HG03442 (cell line): Measurements from ENCODE around the gene GRM3.

ENCODE experiments used
- ATAC-seq: cut with Tn5 transposase; IDR thresholded peaks from one replicate; pipeline ENCODE4 v1.9.1; 2021; ENCODE audit warnings: mild to moderate bottlenecking, moderate library complexity; ENCODE audit not compliant: unreplicated experiment

GRM3 gene

GRCh38 chr7:86884152-86884551 is 240.4 kb downstream of the GRM3 start:
- no peak for ATAC-seq

GRCh38 chr7:86889501-86889900 is 245.8 kb downstream of the GRM3 start:
- ATAC-seq: no peak

GRCh38 chr7:86898171-86898570 is 254.5 kb downstream of the GRM3 start:
- no peak for ATAC-seq

GRCh38 chr7:86900886-86901285 is 257.2 kb downstream of the GRM3 start:
- no peak for ATAC-seq

- ATAC-seq: peak; percentile 75
Observed at GRCh38 chr7:86904949-86905834, 261.5 kb downstream of the GRM3 start.

- ATAC-seq: no peak
Observed at GRCh38 chr7:86908948-86909347, 265.2 kb downstream of the GRM3 start.

DNA sequence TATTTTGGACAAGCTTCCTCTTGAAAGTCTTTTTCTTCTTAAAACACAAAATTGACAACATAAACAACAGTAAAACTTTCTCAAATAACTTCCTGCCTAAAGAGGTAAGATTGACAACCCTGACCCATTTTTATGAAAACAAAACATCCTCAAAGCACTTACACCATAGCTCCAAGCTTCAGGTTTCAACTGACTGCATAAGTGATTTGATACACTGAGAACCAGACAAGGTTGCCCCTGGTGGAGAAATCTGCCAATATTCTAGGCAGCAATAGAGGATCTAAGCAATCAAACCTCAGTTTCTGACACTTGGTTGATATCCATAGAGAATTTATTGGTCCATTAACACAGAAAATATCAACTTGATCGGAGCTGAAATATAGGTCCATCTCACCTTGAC is 267.9 kb downstream of the GRM3 start:
- no peak for ATAC-seq

- no peak for ATAC-seq
Observed at GRCh38 chr7:86913709-86914108, 270.0 kb downstream of the GRM3 start.
